ENCODE data around the gene MBD5. TPM values are rescaled to one million over a fixed set of nuclear protein-coding genes. Genes with fewer than 3 reads are reported as not detected.
"Not testable (repeated sequence)": the region's sequence is repeated elsewhere in the genome, so short reads cannot be mapped to it uniquely, and the experiment has no call there.

The MBD5 gene
- polyA plus RNA-seq (ENCODE audit: insufficient read length in 4 of 4): 10 to 100 TPM; 40.9 to 57.6 (median 56.4) TPM

GRCh38 chr2:148021059-148021861, at the start of gene MBD5:
Gene MBD5, plus strand, starts transcription at chr2:148021091.
- DNase-seq (ENCODE audit: low read depth in 4 of 4, low spot score in 3 of 4): peak in 2 of 4 donors; percentile 52 to 63

GRCh38 chr2:147976102-147976501, 44.8 kb upstream of the MBD5 start:
- DNase-seq (ENCODE audit: low read depth in 4 of 4, low spot score in 3 of 4): no peak

DNA sequence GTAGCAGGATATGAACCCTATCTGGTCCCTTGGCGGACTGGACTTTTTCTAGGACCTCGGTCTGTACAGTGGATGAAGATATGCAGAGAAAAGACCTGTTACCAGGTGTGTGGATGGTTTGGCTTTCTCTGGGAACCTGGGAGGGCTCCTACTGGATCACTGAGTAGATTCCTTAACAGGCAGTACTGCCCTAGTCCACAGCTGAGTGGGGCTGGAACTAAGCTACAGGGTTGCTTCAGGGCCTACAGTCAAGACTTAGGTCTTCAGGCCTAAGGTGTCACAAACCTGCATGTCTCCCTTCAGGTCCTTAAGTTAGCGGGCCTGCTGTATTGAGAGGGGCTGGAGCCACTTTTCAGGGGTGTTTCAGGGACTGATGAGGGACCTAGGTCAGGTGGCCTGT, 43.2 kb upstream of the MBD5 start:
- DNase-seq (ENCODE audit: low read depth in 4 of 4, low spot score in 3 of 4): no peak

- no peak for DNase-seq (ENCODE audit: low read depth in 4 of 4, low spot score in 3 of 4)
Measured at GRCh38 chr2:147980940-147981528, 39.9 kb upstream of the MBD5 start.

GRCh38 chr2:147989102-147989501, 31.8 kb upstream of the MBD5 start:
- DNase-seq (ENCODE audit: low read depth in 4 of 4, low spot score in 3 of 4): no peak

- peak in 3 of 4 donors; percentile 14 to 30 (median 20) for DNase-seq (ENCODE audit: low read depth in 4 of 4, low spot score in 3 of 4)
Measured at GRCh38 chr2:147989809-147990403, 31.0 kb upstream of the MBD5 start.

DNA sequence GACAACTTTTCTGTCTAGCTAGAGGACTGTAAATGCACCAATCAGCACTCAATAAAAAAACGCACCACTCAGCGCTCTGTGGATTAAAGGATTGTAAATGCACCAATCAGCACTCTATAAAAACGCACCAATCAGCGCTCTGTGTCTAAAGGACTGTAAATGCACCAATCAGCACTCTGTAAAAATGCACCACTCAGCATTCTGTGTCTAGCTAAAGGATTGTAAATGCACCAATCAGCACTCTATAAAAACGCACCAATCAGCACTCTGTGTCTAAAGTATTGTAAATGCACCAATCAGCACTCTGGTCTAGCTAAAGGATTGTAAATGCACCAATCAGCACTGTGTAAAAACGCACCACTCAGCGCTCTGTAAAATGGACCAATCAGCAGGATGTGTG, 25.9 kb upstream of the MBD5 start:
- not testable (repeated sequence) for DNase-seq (ENCODE audit: low read depth in 4 of 4, low spot score in 3 of 4)

DNA sequence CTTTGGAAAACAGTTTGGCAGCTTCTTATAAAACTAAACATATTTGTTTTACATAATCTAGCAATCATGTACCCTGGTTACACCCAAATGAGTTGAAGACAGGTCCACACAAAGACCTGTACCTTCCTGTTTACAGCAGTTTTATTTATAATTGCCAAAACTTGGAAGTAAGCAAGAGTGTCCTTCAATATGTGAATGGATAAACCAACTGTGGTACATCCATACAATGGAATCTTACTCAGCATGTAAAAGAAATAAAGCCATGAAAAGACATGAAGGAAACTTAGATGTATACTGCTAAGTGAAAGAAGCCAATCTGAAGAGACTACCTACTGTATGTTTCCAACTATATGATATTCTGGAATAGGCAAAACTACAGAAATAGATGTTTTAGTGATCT, 24.1 kb upstream of the MBD5 start:
- no peak for DNase-seq (ENCODE audit: low read depth in 4 of 4, low spot score in 3 of 4)

GRCh38 chr2:147998203-147998602, 22.7 kb upstream of the MBD5 start:
- DNase-seq (ENCODE audit: low read depth in 4 of 4, low spot score in 3 of 4): no peak

- no peak for DNase-seq (ENCODE audit: low read depth in 4 of 4, low spot score in 3 of 4)
Measured at GRCh38 chr2:147999126-147999525, 21.8 kb upstream of the MBD5 start.

GRCh38 chr2:148000095-148000494, 20.8 kb upstream of the MBD5 start:
- no peak for DNase-seq (ENCODE audit: low read depth in 4 of 4, low spot score in 3 of 4)

- DNase-seq (ENCODE audit: low read depth in 4 of 4, low spot score in 3 of 4): not testable (repeated sequence)
Measured at GRCh38 chr2:148002420-148002819, 18.5 kb upstream of the MBD5 start.

DNA sequence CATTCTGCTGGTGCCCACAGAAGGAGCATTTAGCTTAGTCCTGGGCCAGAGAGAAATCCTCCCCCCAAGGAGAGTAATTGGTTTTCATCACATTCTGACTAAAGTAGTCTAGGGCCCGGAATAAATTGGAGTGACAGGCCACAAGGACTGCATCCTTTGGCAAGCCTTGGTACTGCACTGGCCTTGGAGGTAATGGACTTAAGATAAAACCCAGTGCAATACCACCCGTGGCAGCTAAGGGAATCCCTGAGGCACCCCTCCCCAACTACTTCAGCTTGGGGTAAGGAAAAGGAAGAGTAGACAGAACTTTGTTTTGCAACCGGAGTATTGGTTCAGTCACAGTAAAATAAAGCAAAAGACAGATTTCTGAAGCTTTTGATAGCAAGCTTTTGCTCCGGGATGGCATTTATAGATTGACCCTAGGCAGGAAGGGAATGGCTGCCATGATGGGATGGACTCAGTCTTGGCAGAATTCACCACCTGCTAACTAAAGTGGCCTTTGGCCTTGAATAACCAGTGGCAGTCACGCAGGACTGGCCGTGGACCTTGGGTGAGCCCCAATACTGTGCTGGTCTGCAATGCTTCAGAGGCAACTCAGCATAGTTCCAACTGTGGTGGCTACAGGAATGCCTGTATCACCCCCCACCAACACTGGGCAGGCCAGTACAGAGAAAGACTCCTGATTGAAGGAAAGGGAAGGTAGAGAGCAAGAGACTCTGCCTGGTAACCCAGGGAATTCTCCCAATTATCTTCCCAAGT, 14.5 kb upstream of the MBD5 start:
- no peak for DNase-seq (ENCODE audit: low read depth in 4 of 4, low spot score in 3 of 4)

DNA sequence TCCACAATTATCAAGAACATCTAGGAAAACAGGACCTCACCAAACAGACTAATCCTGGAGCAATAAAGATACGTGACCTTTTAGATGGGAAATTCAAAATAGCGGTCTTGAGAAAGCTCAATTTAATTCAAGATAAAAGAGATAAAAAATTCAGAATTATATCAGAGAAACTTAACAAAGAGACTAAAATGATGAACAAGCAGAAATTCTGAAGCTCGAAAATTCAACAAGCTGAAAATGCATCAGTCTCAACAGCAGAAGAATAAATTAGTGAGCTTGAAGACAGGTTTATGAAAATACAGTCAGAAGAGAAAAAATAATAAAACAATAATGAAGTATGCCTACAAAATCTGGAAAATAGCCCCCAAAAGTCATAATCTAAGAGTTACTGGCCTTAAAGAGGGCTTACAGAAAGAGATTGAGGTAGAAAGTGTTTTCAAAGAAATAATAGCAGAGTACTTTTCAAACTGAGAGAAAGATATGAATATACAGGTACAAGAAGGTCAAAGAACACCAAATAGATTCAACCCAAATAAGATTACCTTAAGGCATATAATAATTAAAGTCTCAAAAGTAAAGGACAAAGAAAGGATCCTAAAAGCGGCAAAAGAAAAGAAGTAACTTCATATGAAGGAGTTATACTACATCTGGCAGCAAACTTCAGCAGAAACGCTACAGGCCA, 13.5 kb upstream of the MBD5 start:
- no peak for DNase-seq (ENCODE audit: low read depth in 4 of 4, low spot score in 3 of 4)

DNA sequence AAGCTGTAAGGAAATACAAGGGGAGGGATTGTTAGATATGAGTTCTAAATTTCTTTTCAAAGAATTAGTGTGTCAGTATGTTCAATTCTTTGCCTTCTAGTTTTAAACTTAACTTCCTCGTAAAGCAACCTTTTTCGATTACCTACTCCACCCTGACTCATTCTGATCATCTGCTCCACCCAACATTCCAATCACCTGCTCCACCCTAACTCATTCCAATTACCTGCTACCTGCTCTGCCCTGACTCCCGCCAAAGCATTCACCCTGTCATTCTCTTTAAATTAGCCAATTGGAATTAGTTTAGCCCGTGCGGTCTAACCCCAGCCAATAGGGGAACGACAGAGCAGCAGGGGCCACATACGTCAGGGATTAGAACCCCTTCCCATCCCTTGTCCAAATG, 12.5 kb upstream of the MBD5 start:
- DNase-seq (ENCODE audit: low read depth in 4 of 4, low spot score in 3 of 4): not testable (repeated sequence)

GRCh38 chr2:148013876-148014275, 7.0 kb upstream of the MBD5 start:
- peak in 1 of 4 donors; percentile 39 for DNase-seq (ENCODE audit: low read depth in 4 of 4, low spot score in 3 of 4)

DNA sequence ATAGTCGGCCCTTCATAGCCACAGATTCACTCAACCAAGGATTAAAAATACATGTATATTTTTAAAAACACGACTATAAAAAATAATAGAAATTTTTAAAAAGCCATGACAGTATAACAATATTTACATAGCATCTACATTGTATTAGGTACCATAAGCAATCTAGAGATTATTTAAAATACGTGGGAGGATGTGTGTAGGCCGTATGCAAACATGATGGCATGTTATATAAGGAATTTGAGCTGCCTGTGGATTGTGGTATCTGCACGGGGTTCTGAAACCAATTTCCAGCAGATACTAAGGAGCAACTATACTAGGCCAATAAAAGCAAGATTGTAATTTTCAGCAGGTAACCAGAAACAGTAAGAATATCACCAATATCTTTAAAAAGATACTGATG, 6.3 kb upstream of the MBD5 start:
- no peak for DNase-seq (ENCODE audit: low read depth in 4 of 4, low spot score in 3 of 4)

DNA sequence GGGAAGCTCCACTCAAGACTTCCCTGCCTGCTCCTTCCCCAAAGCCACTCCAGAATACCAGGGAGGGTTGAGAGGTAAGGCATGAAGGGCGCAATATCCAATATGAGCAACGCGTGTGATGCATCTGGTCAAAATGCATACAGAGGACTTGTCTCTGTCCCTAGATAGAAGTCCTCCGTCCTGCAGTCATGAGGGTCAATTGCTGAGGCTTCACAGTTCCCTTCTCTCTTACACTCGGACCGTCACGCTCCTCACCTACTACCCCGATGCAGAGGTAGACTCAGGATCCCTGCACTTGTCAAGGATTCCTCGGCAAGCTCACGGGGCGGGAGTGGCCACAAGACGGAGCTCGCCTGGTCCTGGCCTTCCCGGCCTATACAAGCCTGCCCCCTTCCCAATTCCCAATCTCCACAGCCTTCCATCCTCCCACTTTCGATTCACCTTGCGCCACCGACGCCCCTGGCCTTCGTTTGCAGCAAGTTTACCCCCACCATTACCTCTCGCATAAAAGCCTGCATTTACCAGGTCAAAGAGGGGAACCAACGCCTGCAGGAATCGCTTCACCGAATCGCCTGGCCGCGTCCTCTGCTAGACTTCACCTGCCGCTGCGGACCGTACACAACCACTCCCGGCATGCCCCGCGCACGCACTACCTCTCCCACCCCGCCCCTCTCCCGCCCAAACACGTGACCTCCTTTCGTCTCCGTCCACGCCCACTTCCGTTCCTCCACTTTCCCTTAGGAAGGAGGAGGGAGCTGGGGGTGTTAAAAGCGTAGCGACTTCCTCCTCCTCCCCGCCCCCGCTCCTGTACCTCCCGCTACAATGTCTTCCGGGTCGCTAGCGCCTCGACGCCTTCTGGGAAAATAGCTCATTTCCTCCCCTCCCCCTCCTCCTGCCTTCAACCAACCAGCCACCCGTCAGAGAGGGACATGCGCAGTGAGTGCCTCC, 506 bp upstream of the MBD5 start, which contains the start of gene ORC4:
TSS of gene ORC4 (minus strand) at position 627 of the 948 bp plus-strand sequence. CDS start 44,779 bp downstream, outside the sequence.
- DNase-seq (ENCODE audit: low read depth in 4 of 4, low spot score in 3 of 4): peak; percentile 98 to 100 (median 99)

- no peak for DNase-seq (ENCODE audit: low read depth in 4 of 4, low spot score in 3 of 4)
Measured at GRCh38 chr2:148021886-148022285, 995 bp downstream of the MBD5 start.
